ENCODE results near the gene BMX.

GRCh38 chrX:15600049-15600448 is 99.4 kb downstream of the BMX start:
- TF ChIP-seq CTCF (IDR thresholded peaks at IDR 0.05; ENCODE audit: low read depth, low read length) (no peak), EZH2phosphoT487 (IDR thresholded peaks at IDR 0.05; ENCODE audit: low read depth) (no peak)

All from OCI-LY3 (cell line).